ENCODE measurements around the gene ALPI. TPM values are rescaled to one million over a fixed set of nuclear protein-coding genes. Genes with fewer than 3 reads are reported as not detected.
A peak's percentile ranks its signal among the peaks of the same experiment; 100 is the strongest.

Gene ALPI
- total RNA-seq, 2 donors from 2014 or later: not detected

DNA sequence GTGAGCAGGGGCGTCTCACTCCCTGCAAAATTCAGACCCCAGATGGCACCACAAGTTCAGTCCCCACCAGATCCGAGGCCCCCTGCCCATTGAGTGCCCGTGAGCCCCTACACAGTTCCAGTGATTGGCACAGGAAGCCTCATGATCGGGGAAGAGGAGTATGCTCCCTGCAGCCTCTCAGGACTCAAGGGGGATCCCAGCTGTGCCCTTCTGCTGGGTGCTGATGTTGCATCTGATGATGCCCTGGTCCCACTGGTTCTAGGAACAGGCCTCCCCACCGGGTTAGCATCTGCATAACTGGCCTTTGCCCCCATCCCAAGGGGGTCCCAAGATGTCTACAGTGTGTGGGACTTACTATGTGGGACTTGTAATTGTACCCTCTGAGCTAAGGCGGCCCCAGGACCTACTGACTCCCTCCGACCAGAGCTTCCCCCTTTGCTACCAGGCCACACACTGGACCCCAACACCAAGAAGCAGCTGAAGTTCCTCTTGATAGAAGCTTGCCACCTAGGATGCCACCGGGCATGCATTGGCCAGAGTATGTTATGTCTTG lies 40.7 kb upstream of the ALPI start:
- H3K36me3 ChIP-seq (ENCODE audit: control insufficient read depth, insufficient read depth, low read length): no peaks in the 10 kb centered on the region

DNA sequence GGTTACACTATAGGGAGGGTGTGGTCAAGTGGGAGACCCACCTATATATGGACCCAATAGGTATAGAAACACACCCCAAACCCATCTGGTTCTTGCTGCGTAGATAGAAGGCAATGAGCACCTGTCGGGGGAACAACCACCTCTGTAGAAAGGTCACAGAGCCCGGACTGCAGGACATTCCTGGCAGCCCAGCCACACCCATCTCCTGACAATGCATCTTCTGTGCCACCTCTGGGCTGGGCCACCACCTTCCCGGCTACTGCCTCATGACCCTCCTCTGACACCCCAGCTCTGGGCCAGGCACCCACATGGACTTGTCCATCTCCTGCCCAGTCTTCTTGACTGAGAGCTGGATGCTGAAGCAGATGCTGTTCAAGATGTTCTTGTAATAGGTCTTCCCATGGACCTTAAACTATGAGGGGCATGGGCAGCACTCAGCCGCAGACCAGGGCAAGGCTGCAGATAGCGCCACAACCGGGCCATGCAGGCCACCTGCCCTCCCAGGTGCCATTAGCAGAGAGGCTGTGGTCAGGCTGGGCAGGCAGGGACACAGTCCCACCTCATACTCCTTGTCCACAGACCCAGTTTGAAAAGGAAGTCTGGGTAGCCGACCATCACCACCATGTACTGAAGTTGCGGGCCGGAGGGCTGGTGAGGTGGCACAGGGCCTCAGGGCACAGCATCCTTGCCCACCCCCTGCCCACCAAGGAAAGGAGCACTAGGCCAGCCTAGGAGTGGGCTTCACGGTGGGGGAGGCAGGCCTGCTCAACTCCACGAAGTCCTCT lies 40.0 kb upstream of the ALPI start:
- no peak overlapping the region for H3K4me3 Mint-ChIP-seq

More for the DNA sequence above, 40.7 kb upstream of the ALPI start:
- Mint-ChIP-seq H3K27me3 (ENCODE audit: insufficient read depth) (peaks cover 65% of the 10 kb centered on the region), H3K4me3 (no peak overlapping the region), H3K9me3 (no peaks in the 10 kb centered on the region), H3K4me1 (peaks cover 3% of the 10 kb centered on the region), H3K36me3 (ENCODE audit: low read depth) (no peaks in the 10 kb centered on the region), H3K27ac (no peak overlapping the region)
- Histone ChIP-seq H3K27ac (ENCODE audit: low read depth, low read length) (no peak overlapping the region), H3K4me1 (ENCODE audit: control insufficient read depth, insufficient read depth, low read length) (no peaks in the 10 kb centered on the region), H3K9ac (ENCODE audit: extremely low read depth, low read length, poor library complexity, severe bottlenecking) (no peak overlapping the region), H3K27me3 (ENCODE audit: control insufficient read depth, insufficient read depth, low read length, poor library complexity, severe bottlenecking) (peaks cover 83% of the 10 kb centered on the region), H3K4me3 (ENCODE audit: low read length) (no peak overlapping the region), H3K9me3 (ENCODE audit: control insufficient read depth, low read length) (no peaks in the 10 kb centered on the region)
- 86 to 91% methylated on average over 4 to 8 of the region's 8 CpGs for WGBS, 2 experiments (ENCODE audit: insufficient coverage in 1 of 2, insufficient read length in 1 of 2)
- peak; percentile 30 for DNase-seq
- TF ChIP-seq, protein P1, sequence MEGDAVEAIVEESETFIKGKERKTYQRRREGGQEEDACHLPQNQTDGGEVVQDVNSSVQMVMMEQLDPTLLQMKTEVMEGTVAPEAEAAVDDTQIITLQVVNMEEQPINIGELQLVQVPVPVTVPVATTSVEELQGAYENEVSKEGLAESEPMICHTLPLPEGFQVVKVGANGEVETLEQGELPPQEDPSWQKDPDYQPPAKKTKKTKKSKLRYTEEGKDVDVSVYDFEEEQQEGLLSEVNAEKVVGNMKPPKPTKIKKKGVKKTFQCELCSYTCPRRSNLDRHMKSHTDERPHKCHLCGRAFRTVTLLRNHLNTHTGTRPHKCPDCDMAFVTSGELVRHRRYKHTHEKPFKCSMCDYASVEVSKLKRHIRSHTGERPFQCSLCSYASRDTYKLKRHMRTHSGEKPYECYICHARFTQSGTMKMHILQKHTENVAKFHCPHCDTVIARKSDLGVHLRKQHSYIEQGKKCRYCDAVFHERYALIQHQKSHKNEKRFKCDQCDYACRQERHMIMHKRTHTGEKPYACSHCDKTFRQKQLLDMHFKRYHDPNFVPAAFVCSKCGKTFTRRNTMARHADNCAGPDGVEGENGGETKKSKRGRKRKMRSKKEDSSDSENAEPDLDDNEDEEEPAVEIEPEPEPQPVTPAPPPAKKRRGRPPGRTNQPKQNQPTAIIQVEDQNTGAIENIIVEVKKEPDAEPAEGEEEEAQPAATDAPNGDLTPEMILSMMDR (conservative IDR thresholded peaks at IDR 0.05): no peak

DNA sequence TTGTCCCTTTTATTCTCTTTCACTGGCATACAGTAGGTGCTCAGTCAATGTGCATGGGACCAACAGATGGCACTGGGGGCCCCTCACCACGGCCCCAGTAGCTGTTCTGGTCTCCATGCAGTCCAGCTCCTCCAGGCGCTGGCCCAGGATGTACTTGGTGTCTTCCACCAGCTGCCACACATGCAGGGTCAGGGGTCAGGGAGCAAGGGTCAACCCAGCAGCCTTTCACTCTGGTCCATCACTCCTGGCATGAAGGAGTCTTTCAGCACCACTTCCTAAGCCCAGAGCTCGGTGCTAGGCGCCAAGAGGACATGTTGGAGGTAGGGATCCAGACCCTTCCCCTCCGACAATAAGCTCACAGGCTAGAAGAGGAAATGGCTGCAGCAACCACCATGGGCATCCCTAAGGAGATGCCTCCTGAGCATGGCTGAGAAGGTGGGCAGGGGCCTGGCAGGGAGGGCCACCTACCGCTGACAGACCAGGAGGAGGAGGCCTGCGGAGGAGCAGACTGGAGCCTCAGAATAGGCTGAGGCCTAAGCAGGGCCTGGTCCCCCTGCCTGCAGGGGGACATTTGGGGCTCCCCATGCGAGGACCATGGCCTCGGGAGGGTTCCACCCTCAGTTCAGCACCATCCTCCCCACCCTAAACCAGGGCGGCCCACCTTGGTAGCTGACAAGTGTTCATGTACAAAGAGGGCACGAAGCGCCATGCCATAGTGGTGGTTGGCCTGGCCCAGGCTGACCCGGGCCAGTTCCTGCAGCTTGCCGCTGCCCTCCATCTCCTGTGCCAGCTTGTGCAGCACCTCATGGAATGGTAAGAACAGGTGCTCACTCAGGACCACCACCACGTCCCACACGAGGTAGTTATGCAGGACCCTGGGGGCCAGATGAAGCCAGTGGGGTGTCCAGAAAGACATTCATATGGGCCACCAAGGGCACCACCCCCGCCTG lies 39.2 kb upstream of the ALPI start:
- H3K4me3 ChIP-seq (ENCODE audit: low read length): no peak overlapping the region
- peaks cover 95% of the 10 kb centered on the region for H3K27me3 ChIP-seq (ENCODE audit: control insufficient read depth, insufficient read depth, low read length, poor library complexity, severe bottlenecking)
- H3K4me1 ChIP-seq (ENCODE audit: control insufficient read depth, insufficient read depth, low read length): no peaks in the 10 kb centered on the region
- 90 to 96% methylated on average over 8 to 17 of the region's 17 CpGs for WGBS, 2 experiments (ENCODE audit: insufficient coverage in 1 of 2, insufficient read length in 1 of 2)
- no peak overlapping the region for H3K9ac ChIP-seq (ENCODE audit: extremely low read depth, low read length, poor library complexity, severe bottlenecking)
- TF ChIP-seq, protein P1 (conservative IDR thresholded peaks at IDR 0.05): no peak
- H3K36me3 Mint-ChIP-seq (ENCODE audit: low read depth): no peaks in the 10 kb centered on the region
- no peak overlapping the region for H3K4me3 Mint-ChIP-seq
- peaks cover 4% of the 10 kb centered on the region for H3K9me3 Mint-ChIP-seq
- no peak overlapping the region for H3K27ac ChIP-seq (ENCODE audit: low read depth, low read length)
- H3K4me1 Mint-ChIP-seq: peaks cover 3% of the 10 kb centered on the region
- H3K27me3 Mint-ChIP-seq (ENCODE audit: insufficient read depth): peaks cover 74% of the 10 kb centered on the region
- H3K36me3 ChIP-seq (ENCODE audit: control insufficient read depth, insufficient read depth, low read length): no peaks in the 10 kb centered on the region
- peak; percentile 38 for DNase-seq
- H3K27ac Mint-ChIP-seq: no peak overlapping the region
- peaks cover 7% of the 10 kb centered on the region for H3K9me3 ChIP-seq (ENCODE audit: control insufficient read depth, low read length)

More for the DNA sequence above, 40.0 kb upstream of the ALPI start:
- no peak overlapping the region for H3K27ac ChIP-seq (ENCODE audit: low read depth, low read length)
- H3K27me3 ChIP-seq (ENCODE audit: control insufficient read depth, insufficient read depth, low read length, poor library complexity, severe bottlenecking): peaks cover 87% of the 10 kb centered on the region
- WGBS, 2 experiments (ENCODE audit: insufficient coverage in 1 of 2, insufficient read length in 1 of 2): 90 to 94% methylated on average over 7 to 12 of the region's 12 CpGs
- DNase-seq: peak; percentile 35
- no peaks in the 10 kb centered on the region for H3K36me3 Mint-ChIP-seq (ENCODE audit: low read depth)
- H3K9me3 Mint-ChIP-seq: no peaks in the 10 kb centered on the region
- no peak overlapping the region for H3K9ac ChIP-seq (ENCODE audit: extremely low read depth, low read length, poor library complexity, severe bottlenecking)
- TF ChIP-seq, protein P1 (conservative IDR thresholded peaks at IDR 0.05): no peak
- H3K9me3 ChIP-seq (ENCODE audit: control insufficient read depth, low read length): no peaks in the 10 kb centered on the region
- H3K4me1 ChIP-seq (ENCODE audit: control insufficient read depth, insufficient read depth, low read length): no peaks in the 10 kb centered on the region
- H3K36me3 ChIP-seq (ENCODE audit: control insufficient read depth, insufficient read depth, low read length): no peaks in the 10 kb centered on the region
- no peak overlapping the region for H3K27ac Mint-ChIP-seq
- H3K4me3 ChIP-seq (ENCODE audit: low read length): no peak overlapping the region
- peaks cover 69% of the 10 kb centered on the region for H3K27me3 Mint-ChIP-seq (ENCODE audit: insufficient read depth)
- H3K4me1 Mint-ChIP-seq: peaks cover 3% of the 10 kb centered on the region
